ENCODE data around the gene SSNA1.

DNA sequence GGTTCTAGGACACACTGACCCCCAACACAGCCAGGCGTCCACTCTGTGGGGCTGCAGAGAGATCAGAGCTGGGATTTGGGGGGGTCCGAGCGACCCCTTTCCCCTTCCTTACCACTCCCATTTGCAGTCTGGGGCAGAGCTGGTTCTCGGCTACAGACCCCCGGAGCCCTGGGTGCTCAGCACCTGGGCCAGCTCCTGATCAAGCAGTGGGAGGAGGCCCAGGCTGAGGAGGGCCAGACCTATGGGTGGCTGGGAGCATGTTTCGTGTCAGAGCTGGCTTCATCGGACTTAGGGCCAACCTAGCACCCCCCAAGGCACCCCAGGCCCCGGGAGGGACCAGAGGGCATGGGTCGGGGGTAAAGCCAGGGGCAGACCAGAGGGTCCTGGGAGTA, 42.0 kb upstream of the SSNA1 start:
- TF ChIP-seq EZH2 (IDR thresholded peaks at IDR 0.05; ENCODE audit: borderline replicate concordance, insufficient read depth, low read depth, low read length, poor library complexity, severe bottlenecking): no peak
- TF ChIP-seq, protein P1, sequence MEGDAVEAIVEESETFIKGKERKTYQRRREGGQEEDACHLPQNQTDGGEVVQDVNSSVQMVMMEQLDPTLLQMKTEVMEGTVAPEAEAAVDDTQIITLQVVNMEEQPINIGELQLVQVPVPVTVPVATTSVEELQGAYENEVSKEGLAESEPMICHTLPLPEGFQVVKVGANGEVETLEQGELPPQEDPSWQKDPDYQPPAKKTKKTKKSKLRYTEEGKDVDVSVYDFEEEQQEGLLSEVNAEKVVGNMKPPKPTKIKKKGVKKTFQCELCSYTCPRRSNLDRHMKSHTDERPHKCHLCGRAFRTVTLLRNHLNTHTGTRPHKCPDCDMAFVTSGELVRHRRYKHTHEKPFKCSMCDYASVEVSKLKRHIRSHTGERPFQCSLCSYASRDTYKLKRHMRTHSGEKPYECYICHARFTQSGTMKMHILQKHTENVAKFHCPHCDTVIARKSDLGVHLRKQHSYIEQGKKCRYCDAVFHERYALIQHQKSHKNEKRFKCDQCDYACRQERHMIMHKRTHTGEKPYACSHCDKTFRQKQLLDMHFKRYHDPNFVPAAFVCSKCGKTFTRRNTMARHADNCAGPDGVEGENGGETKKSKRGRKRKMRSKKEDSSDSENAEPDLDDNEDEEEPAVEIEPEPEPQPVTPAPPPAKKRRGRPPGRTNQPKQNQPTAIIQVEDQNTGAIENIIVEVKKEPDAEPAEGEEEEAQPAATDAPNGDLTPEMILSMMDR (IDR thresholded peaks at IDR 0.05): no peak
